Body of pancreas (tissue), 4 donors: ENCODE data around the gene SH3YL1.

Experiments used
- POLR2A ChIP-seq, 3 donors: fragments of 450-650 bp; IDR thresholded peaks; one replicate each; pipeline ENCODE4 v1.6.1; 2016; ENCODE audit warnings: antibody characterized with exemption in 3 of 3, mild to moderate bottlenecking in 2 of 3
- TF ChIP-seq, protein P1 (sequence below), 7 experiments: fragments of 450-650 bp in 4 of 7; fragments of 200-600 bp in 3 of 7; sonication (generic) in 3 of 7; IDR thresholded peaks; one replicate each; pipeline ENCODE4 v1.5.1; 2016 to 2019; ENCODE audit warnings: antibody characterized with exemption in 7 of 7

DNA sequence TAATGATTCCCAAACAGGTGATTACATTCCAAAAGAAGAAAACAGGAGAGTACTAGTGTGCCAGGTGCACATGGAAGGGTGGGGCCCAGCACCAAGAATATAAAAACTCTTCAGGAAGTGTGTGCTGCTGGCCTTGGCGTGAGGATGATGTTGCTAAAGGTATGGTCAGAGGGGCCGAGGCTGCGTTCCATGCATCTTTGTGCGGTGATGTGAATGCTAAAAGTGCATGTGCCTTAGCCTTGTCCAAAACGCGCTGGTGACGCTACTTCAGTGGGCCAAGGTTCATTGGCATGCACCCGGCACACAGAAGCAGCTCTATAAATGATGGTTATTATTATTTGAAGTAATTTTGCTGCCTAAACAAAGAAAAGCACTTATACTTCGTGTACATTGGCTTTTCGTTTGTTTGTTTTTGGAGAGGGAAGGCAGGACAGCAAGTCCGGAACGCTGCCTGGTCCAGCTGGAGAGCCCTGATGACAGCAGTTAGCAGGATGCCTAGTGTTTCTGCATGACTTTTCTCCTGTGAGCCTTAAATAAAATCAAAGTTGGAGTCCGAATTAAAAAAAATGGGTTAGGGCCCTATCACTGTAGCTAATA is 21.2 kb upstream of the SH3YL1 start:
- TF ChIP-seq, protein P1, sequence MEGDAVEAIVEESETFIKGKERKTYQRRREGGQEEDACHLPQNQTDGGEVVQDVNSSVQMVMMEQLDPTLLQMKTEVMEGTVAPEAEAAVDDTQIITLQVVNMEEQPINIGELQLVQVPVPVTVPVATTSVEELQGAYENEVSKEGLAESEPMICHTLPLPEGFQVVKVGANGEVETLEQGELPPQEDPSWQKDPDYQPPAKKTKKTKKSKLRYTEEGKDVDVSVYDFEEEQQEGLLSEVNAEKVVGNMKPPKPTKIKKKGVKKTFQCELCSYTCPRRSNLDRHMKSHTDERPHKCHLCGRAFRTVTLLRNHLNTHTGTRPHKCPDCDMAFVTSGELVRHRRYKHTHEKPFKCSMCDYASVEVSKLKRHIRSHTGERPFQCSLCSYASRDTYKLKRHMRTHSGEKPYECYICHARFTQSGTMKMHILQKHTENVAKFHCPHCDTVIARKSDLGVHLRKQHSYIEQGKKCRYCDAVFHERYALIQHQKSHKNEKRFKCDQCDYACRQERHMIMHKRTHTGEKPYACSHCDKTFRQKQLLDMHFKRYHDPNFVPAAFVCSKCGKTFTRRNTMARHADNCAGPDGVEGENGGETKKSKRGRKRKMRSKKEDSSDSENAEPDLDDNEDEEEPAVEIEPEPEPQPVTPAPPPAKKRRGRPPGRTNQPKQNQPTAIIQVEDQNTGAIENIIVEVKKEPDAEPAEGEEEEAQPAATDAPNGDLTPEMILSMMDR (IDR thresholded peaks at IDR 0.05), result no peak
- no peak for TF ChIP-seq POLR2A (IDR thresholded peaks at IDR 0.05)
